ENCODE measurements around the gene CDHR5. TPM values are rescaled to one million over a fixed set of nuclear protein-coding genes. Genes with fewer than 3 reads are reported as not detected.
"Not testable (repeated sequence)": the region's sequence is repeated elsewhere in the genome, so short reads cannot be mapped to it uniquely, and the experiment has no call there.

CDHR5 gene
- total RNA-seq, 1 experiment from 2014 or later = not detected

DNA sequence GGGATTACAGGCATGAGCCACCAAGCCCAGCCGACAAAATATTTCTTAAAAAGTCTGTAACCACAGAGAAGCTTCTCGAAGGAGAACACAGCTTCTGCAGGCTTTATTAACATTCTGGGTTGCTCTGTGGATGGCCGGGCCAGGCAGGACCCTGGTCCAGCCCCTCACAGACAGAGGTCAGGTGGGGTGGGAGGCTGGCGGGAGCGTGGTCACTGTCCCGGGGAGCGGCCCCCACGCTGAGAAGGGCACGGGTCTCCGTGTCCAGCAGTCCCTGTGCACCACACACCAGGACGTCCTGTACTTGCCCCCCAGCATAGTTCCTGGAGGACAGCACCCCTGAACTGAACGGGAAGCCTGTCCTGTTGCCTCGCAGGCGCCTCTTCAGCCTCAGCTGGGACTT, 31.7 kb upstream of the CDHR5 start:
- Mint-ChIP-seq H3K4me3 (ENCODE audit: unreplicated experiment) (no peak overlapping the region), H3K27me3 (ENCODE audit: insufficient read depth, unreplicated experiment) (no peaks in the 10 kb centered on the region), H3K36me3 (ENCODE audit: insufficient read depth, unreplicated experiment) (peaks cover 72% of the 10 kb centered on the region), H3K27ac (ENCODE audit: low read depth, unreplicated experiment) (no peak overlapping the region), H3K9me3 (ENCODE audit: unreplicated experiment) (no peaks in the 10 kb centered on the region), H3K4me1 (ENCODE audit: insufficient read depth, unreplicated experiment) (no peaks in the 10 kb centered on the region)
- intact Hi-C loops (cut with micrococcal nuclease) = no loop called here
- TF ChIP-seq, protein P1, sequence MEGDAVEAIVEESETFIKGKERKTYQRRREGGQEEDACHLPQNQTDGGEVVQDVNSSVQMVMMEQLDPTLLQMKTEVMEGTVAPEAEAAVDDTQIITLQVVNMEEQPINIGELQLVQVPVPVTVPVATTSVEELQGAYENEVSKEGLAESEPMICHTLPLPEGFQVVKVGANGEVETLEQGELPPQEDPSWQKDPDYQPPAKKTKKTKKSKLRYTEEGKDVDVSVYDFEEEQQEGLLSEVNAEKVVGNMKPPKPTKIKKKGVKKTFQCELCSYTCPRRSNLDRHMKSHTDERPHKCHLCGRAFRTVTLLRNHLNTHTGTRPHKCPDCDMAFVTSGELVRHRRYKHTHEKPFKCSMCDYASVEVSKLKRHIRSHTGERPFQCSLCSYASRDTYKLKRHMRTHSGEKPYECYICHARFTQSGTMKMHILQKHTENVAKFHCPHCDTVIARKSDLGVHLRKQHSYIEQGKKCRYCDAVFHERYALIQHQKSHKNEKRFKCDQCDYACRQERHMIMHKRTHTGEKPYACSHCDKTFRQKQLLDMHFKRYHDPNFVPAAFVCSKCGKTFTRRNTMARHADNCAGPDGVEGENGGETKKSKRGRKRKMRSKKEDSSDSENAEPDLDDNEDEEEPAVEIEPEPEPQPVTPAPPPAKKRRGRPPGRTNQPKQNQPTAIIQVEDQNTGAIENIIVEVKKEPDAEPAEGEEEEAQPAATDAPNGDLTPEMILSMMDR (IDR thresholded peaks at IDR 0.05; ENCODE audit: unreplicated experiment) = no peak
- no TSS peak for BruUV-seq (replicated peaks)
- ChIA-PET POLR2A (no interaction called here), CTCF (no interaction called here)
- no peak for DNase-seq (ENCODE audit: unreplicated experiment)

DNA sequence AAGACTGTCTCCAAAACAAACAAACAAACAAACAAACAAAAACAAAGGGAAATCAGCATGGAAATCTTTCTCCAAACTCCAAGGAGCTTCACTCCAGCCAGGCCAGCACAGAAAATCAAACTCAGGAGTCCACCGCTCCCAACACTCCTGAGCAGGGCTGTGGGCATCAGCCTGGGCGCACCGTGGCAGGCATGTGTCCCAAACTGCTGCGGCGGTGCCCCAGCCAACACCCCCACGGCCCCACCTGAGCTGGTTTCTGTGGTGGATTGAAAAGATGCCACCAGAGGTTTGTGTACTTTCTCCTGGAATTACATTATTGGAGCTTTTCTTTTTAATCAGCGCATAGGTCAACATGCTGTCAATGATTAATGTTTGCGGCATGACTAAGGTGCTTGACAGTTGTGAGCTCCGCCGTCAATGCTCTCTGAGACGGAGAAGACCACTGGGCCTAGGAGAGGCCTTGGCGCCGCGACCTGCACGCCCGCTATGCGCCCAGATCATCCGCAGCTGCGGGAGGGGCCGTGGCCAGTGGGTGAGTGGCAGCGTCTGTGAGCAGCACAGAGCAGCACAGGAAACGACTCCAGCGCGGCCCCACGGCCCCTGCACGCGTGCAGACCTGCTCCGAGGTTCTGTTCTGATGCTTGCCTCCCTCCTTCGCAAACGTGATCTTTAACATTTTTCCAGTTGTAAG, 30.4 kb upstream of the CDHR5 start:
- TF ChIP-seq, protein P1 (IDR thresholded peaks at IDR 0.05; ENCODE audit: unreplicated experiment) = no peak
- no peak for DNase-seq (ENCODE audit: unreplicated experiment)
- BruUV-seq (replicated peaks) = no TSS peak
- Mint-ChIP-seq H3K4me3 (ENCODE audit: unreplicated experiment) (no peak overlapping the region), H3K27ac (ENCODE audit: low read depth, unreplicated experiment) (no peak overlapping the region), H3K36me3 (ENCODE audit: insufficient read depth, unreplicated experiment) (peaks cover 85% of the 10 kb centered on the region), H3K27me3 (ENCODE audit: insufficient read depth, unreplicated experiment) (no peaks in the 10 kb centered on the region), H3K9me3 (ENCODE audit: unreplicated experiment) (no peaks in the 10 kb centered on the region), H3K4me1 (ENCODE audit: insufficient read depth, unreplicated experiment) (no peaks in the 10 kb centered on the region)
- intact Hi-C loops (cut with micrococcal nuclease) = no loop called here
- ChIA-PET POLR2A (interaction anchor here (0.6 to 0.7 kb wide), 3 partner anchors 71 to 106 kb away, joined by 3 read pairs; no protein-coding TSS in a partner anchor), CTCF (interaction anchor here (0.6 kb wide), 1 partner anchor 55 kb away, joined by 3 read pairs; no protein-coding TSS in a partner anchor)

DNA sequence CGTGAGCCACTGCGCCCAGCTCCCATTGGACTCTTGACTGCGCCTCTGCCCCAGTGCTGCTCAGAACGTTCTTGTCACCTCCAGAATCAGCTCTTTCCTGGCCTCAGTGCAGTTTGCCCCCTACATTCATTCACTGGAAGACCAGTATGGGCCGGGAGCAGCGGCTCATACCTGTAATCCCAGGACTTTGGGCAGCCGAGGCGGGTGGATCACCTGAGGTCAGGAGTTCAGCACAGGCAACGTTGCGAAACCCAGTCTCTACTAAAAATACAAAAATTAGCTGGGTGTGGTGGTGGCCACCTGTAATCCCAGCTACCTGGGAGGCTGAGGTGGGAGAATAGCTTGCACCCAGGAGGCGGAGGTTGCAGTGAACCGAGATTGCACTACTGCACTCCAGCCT, 29.7 kb upstream of the CDHR5 start:
- H3K4me3 Mint-ChIP-seq (ENCODE audit: unreplicated experiment); H3K27me3 Mint-ChIP-seq (ENCODE audit: insufficient read depth, unreplicated experiment); DNase-seq (ENCODE audit: unreplicated experiment); H3K4me1 Mint-ChIP-seq (ENCODE audit: insufficient read depth, unreplicated experiment); H3K27ac Mint-ChIP-seq (ENCODE audit: low read depth, unreplicated experiment); H3K9me3 Mint-ChIP-seq (ENCODE audit: unreplicated experiment); BruUV-seq (replicated peaks); intact Hi-C loops (cut with micrococcal nuclease); CTCF ChIA-PET: not testable (repeated sequence)
- peaks cover 86% of the 10 kb centered on the region for H3K36me3 Mint-ChIP-seq (ENCODE audit: insufficient read depth, unreplicated experiment)
- POLR2A ChIA-PET = interaction anchor here (0.6 to 0.7 kb wide), 2 partner anchors 86 to 107 kb away, joined by 3 read pairs; no protein-coding TSS in a partner anchor

DNA sequence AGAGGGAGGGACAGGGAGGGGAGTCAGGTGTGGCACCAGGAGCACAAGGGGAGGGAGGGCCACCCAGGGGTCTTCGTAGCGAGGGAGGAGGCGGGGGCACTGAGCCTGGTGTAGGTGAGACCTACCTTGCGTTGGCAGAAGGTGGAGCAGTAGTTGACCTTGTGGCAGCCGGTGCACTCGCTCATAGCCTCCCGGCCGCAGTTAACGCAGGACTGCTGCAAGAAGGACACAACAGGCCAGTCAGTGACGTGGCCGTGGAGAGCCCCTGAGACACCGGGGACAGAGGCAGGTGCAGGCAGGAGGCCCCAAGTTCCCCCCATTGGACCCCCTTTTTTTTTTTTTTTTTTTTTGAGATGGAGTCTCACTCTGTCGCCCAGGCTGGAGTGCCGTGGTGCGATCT, 29.1 kb upstream of the CDHR5 start:
- Mint-ChIP-seq H3K4me1 (ENCODE audit: insufficient read depth, unreplicated experiment) (no peaks in the 10 kb centered on the region), H3K36me3 (ENCODE audit: insufficient read depth, unreplicated experiment) (peaks cover 86% of the 10 kb centered on the region), H3K4me3 (ENCODE audit: unreplicated experiment) (no peak overlapping the region), H3K27me3 (ENCODE audit: insufficient read depth, unreplicated experiment) (no peaks in the 10 kb centered on the region), H3K9me3 (ENCODE audit: unreplicated experiment) (no peaks in the 10 kb centered on the region), H3K27ac (ENCODE audit: low read depth, unreplicated experiment) (no peak overlapping the region)
- intact Hi-C loops (cut with micrococcal nuclease) = no loop called here
- ChIA-PET CTCF (no interaction called here), POLR2A (no interaction called here)
- no peak for DNase-seq (ENCODE audit: unreplicated experiment)
- TF ChIP-seq, protein P1 (IDR thresholded peaks at IDR 0.05; ENCODE audit: unreplicated experiment) = no peak
- BruUV-seq (replicated peaks) = no TSS peak

DNA sequence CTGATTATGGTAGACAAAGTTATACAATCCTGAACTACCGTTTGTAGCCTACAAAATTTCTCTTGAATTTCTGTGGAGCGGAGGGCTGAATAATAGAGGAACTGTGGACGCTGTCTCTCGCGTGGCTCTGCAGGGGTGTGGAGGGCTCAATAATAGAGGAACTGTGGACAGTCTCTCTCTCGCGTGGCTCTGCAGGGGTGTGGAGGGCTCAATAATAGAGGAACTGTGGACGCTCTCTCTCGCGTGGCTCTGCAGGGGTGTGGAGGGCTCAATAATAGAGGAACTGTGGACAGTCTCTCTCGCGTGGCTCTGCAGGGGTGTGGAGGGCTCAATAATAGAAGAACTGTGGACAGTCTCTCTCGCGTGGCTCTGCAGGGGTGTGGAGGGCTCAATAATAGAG, 28.4 kb upstream of the CDHR5 start:
- intact Hi-C loops (cut with micrococcal nuclease); DNase-seq (ENCODE audit: unreplicated experiment); H3K27me3 Mint-ChIP-seq (ENCODE audit: insufficient read depth, unreplicated experiment); H3K27ac Mint-ChIP-seq (ENCODE audit: low read depth, unreplicated experiment); BruUV-seq (replicated peaks); CTCF ChIA-PET; H3K9me3 Mint-ChIP-seq (ENCODE audit: unreplicated experiment); H3K4me1 Mint-ChIP-seq (ENCODE audit: insufficient read depth, unreplicated experiment); H3K4me3 Mint-ChIP-seq (ENCODE audit: unreplicated experiment): not testable (repeated sequence)
- H3K36me3 Mint-ChIP-seq (ENCODE audit: insufficient read depth, unreplicated experiment) = peaks cover 88% of the 10 kb centered on the region
- POLR2A ChIA-PET = interaction anchor here (0.7 kb wide), 1 partner anchor 98 kb away, joined by 3 read pairs; no protein-coding TSS in a partner anchor

All from MCF 10A (cell line).